Left hindlimb (tissue), 1 donor: ENCODE measurements around the gene APELA.
"Not testable (repeated sequence)": the region's sequence is repeated elsewhere in the genome, so short reads cannot be mapped to it uniquely, and the experiment has no call there.

Experiments
- DNase-seq: peaks from one replicate; pipeline ENCODE4 v3.0.0-alpha.2; 2018

Gene APELA

DNA sequence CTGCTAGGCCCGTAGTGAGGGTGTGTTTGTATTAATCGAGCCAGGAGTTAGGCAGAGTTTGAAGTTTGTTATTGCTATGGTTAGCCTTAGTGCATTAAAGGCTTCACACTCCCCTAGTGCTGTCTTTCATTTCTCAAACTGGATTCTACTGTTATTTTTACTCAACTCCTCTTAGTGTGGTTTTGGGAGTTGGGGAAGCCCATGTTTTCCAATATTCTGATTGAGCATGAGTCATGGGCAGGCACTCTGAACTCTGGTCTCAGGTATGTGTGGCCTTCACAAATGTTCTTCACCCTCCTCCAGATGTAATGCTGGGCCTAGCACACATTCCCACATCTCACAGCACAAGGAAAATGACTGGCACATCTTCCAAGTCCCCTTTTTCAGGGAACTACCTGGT is 50.1 kb downstream of the APELA start:
- DNase-seq, result not testable (repeated sequence)

DNA sequence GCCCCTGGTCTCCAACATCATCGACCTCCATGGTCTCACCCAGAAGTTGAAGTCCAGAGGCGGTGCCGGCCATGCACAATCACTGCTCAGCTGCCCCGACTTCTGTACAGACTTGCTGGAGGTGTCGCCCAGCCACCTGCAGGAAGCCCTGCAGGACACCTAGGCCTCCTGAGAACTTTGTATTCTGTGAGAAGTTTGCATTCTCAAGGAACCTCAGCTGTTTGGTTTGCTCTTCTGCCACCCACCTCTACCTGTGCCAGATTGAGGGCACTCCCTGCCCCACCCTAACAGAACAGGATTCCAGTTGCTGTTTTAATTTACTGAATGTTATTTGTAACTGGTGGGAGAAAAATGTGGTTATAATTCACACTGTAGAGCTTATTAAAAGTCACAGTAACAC is 53.7 kb downstream of the APELA start:
- DNase-seq, result no peak

GRCh38 chr4:164931551-164932324 is 54.8 kb downstream of the APELA start:
- DNase-seq, result no peak

- no peak for DNase-seq
These were observed 56.3 kb downstream of the APELA start for GRCh38 chr4:164933244-164933643.

DNA sequence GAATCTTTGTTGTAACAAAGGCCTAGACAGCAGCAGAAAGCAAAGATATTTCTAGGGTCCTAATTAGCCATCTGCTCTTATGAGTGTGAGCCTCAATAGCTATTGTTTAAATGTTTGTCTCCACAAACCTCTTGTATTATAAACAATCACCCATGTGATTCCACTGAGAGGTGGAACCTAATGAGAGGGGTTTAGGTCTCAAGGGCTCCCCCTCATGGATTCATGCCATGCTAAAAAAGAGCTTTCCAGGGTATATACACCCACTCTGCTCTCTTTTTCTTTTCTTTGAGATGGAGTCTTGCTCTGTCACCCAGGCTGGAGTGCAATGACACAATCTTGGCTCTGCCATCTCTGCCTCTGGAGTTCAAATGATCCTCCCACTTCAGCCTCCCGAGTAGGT is 58.4 kb downstream of the APELA start:
- no peak for DNase-seq

- DNase-seq, result not testable (repeated sequence)
These were observed 59.1 kb downstream of the APELA start for GRCh38 chr4:164935865-164936606.

GRCh38 chr4:164937576-164938270 is 60.7 kb downstream of the APELA start:
- DNase-seq, result peak; percentile 57

DNA sequence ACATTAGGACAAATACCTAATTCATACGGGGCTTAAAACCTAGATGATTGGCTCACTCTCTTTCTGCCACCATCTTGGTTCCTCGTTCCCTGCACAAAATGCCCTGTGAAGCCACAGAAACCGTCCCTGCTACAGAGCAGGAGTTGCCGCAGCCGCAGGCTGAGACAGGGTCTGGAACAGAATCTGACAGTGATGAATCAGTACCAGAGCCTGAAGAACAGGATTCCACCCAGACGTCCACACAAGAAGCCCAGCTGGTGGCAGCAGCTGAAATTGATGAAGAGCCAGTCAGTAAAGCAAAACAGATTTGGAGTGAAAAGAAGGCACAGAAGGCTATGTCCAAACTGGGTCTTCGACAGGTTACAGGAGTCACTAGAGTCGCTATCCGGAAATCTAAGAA is 66.2 kb downstream of the APELA start:
- DNase-seq, result no peak

GRCh38 chr4:164945146-164945545 is 68.2 kb downstream of the APELA start:
- DNase-seq, result no peak

- DNase-seq, result no peak
These were observed 69.8 kb downstream of the APELA start for GRCh38 chr4:164946810-164947209.
